ENCODE measurements around the gene LLGL2. TPM values are rescaled to one million over a fixed set of nuclear protein-coding genes. Genes with fewer than 3 reads are reported as not detected.

Gene LLGL2
- total RNA-seq, 4 donors from 2014 or later, result 221 to 563 (median 300) TPM

DNA sequence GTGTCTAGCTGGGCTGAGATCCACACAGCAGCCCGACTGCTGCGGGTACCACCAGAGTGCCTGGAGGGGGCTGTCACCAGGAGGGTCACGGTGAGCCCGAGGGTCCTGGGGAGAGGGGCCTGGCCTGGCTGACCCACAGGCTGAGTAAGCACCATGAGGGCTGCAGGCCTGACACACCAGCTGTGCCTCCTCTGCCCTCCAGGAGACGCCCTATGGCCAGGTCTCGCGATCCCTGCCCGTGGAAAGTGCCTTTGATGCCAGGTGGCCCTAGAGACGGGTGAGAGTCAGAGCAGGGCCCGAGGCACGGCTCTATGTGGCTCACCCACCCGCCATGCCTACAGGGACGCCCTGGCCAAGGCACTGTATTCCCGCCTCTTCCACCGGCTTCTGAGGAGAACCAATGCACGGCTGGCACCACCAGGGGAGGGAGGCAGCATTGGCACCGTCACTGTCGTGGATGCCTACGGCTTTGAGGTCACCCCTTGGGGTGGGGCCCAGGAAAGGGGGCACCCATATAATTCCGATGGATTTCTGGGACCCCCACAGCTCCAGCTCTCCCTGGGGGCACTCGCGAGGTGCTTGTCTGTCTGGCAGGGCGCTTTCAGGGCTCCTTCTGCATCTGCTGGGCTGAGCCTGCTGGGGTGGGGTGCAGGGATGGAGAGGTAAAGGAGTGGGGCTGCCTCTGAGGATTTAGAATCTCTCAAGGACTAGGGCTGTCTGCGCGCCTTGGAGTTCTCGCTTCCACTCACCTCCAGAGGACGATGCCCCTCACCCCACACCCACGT is 69.2 kb downstream of the LLGL2 start:
- Histone ChIP-seq H3K9me3 (no peaks in the 10 kb centered on the region), H3K4me3 (no peak overlapping the region), H3K4me1 (peaks cover 0 to 6% (median 3%) of the 10 kb centered on the region in 4 donors), H3K27me3 (no peaks in the 10 kb centered on the region), H3K27ac (no peak overlapping the region), H3K36me3 (no peaks in the 10 kb centered on the region)
- TF ChIP-seq POLR2A (IDR thresholded peaks at IDR 0.05), result no peak
- TF ChIP-seq CTCF (IDR thresholded peaks at IDR 0.05), result peak in 2 of 6 experiments; percentile 11 to 15
- no peak for DNase-seq

- no peak overlapping the region for H3K4me3 ChIP-seq
- no peaks in the 10 kb centered on the region for H3K4me1 ChIP-seq
- DNase-seq, result no peak
- H3K9me3 ChIP-seq, result no peaks in the 10 kb centered on the region
- H3K27ac ChIP-seq, result no peak overlapping the region
- no peaks in the 10 kb centered on the region for H3K27me3 ChIP-seq
- no peaks in the 10 kb centered on the region for H3K36me3 ChIP-seq
- TF ChIP-seq POLR2A (IDR thresholded peaks at IDR 0.05), result no peak
- TF ChIP-seq CTCF (IDR thresholded peaks at IDR 0.05), result no peak
Observed at GRCh38 chr17:75595284-75595919, 69.9 kb downstream of the LLGL2 start.

DNA sequence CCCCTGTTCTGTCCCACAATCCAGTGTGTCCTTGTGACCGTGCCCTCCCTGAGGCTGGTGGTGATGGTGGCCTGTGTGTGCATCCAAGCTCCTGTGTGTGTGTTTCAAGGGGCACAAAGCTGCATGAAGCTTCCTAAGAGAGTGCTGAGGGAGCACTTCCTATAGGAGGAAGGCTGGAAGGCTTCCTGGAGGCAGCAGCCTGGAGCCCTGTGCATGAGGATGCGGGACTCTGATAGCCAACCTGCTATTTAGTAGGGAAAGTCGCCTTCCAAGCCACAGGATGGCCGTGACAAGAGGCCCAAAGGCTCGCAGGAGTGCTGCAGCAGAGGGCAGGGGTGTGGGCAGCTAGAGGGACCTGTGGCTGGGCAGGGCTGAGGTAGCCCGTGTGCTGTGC is 70.4 kb downstream of the LLGL2 start:
- no peak for DNase-seq
- TF ChIP-seq CTCF (IDR thresholded peaks at IDR 0.05) (no peak), POLR2A (IDR thresholded peaks at IDR 0.05) (no peak)
- Histone ChIP-seq H3K4me3 (no peak overlapping the region), H3K27ac (no peak overlapping the region), H3K9me3 (no peaks in the 10 kb centered on the region), H3K27me3 (no peaks in the 10 kb centered on the region), H3K36me3 (no peaks in the 10 kb centered on the region), H3K4me1 (no peaks in the 10 kb centered on the region)

GRCh38 chr17:75596320-75597087 is 71.0 kb downstream of the LLGL2 start:
- no peak for DNase-seq
- Histone ChIP-seq H3K27me3 (no peaks in the 10 kb centered on the region), H3K4me3 (no peak overlapping the region), H3K9me3 (no peaks in the 10 kb centered on the region), H3K36me3 (no peaks in the 10 kb centered on the region), H3K4me1 (peaks cover 0 to under 1% (median 0%) of the 10 kb centered on the region in 4 donors), H3K27ac (no peak overlapping the region)
- no peak for TF ChIP-seq CTCF (IDR thresholded peaks at IDR 0.05)
- no peak for TF ChIP-seq POLR2A (IDR thresholded peaks at IDR 0.05)

DNA sequence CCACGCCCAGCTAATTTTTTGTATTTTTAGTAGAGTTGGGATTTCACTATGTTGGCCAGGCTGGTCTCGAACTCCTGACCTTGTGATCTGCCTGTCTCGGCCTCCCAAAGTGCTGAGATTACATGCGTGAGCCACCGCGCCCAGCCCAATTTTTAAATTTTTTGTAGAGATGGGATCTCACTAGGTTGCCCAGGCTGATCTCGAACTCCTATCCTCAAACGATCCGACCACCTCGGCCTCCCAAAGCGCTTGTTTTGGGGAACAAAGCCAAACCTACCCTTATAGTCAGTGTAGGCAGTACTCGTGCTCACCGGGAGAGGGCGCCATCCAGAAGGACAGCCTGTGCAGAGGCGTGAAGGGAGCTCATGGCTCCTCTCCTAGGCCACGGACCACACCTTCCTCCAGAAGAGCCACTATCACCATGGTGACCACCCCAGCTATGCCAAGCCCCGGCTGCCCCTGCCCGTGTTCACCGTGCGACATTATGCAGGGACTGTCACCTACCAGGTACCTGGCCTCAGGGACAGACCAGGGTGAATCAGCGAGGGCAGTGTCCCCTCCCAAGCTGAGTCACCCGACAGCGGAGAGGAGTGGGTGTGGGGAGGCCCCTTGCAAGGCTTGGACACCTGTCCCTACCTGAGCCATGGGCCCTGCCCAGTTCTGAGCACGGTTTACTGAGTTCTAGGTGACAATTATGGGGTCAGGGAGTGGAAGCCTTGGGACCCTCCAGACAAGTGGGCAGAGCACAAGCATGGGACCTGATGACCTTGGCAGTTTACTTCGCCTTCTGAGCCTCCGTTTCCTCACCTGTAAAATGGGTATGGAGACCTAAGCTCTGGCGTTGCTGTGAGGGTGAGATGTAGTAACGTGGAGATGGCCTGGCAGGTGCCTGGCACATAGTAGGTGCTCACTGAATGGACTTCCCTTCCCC is 75.8 kb downstream of the LLGL2 start:
- Histone ChIP-seq H3K27me3 (no peaks in the 10 kb centered on the region), H3K27ac (peak overlapping the region in 2 of 4 donors; percentile 18 to 76), H3K9me3 (no peaks in the 10 kb centered on the region), H3K36me3 (no peaks in the 10 kb centered on the region), H3K4me1 (peaks cover 0 to 12% (median 2%) of the 10 kb centered on the region in 4 donors), H3K4me3 (no peak overlapping the region)
- DNase-seq, result peak; percentile 61 to 89 (median 88)
- peak in 5 of 6 experiments; percentile 62 to 96 (median 93) for TF ChIP-seq CTCF (IDR thresholded peaks at IDR 0.05)
- TF ChIP-seq POLR2A (IDR thresholded peaks at IDR 0.05), result peak in 1 of 2 donors; percentile 53
